ENCODE results near the gene SURF1. TPM values are rescaled to one million over a fixed set of nuclear protein-coding genes. Genes with fewer than 3 reads are reported as not detected.
"Not testable (repeated sequence)": the region's sequence is repeated elsewhere in the genome, so short reads cannot be mapped to it uniquely, and the experiment has no call there.

SURF1 gene
- total RNA-seq, 4 donors from 2014 or later: 14.2 to 66.1 (median 50.2) TPM

GRCh38 chr9:133329306-133330156 is 26.8 kb downstream of the SURF1 start:
- H3K9me3 ChIP-seq, H3K27me3 ChIP-seq, H3K4me3 ChIP-seq, H3K27ac ChIP-seq: not testable (repeated sequence)
- DNase-seq: peak; percentile 66
- 48 to 74% methylated on average over 10 to 21 of the region's 21 CpGs for WGBS, 2 donors (ENCODE audit: low coverage in 1 of 2)
- intact Hi-C loops (cut with DNase I; ENCODE audit: low total_unique reads): loop anchor here (1.0 kb wide), 1 partner anchor 27 kb away; no protein-coding TSS in a partner anchor
- TF ChIP-seq CTCF (IDR thresholded peaks at IDR 0.05): peak; percentile 52 to 87 (median 64)
- Histone ChIP-seq H3K4me1 (peaks cover 11 to 17% (median 15%) of the 10 kb centered on the region in 4 donors), H3K36me3 (peaks cover 0 to 38% (median 20%) of the 10 kb centered on the region in 4 donors)
- in situ Hi-C loops (cut with MboI; ENCODE audit: low pct_ligation_motif_present in 1 of 4, low pct_unique_long_range_greater_than_20kb in 1 of 4, low sequenced_read_pairs in 3 of 4): loop anchor here in 3 of 4 donors (10.0 to 25.0 kb wide), 2 partner anchors 145 to 292 kb away; partner anchors contain the start of gene GTF3C5 (in 1 of the 3)

- Histone ChIP-seq H3K4me1 (peaks cover 0 to 1% (median under 1%) of the 10 kb centered on the region in 4 donors), H3K27ac (no peak overlapping the region), H3K4me3 (no peak overlapping the region), H3K36me3 (peaks cover 0 to 29% (median 13%) of the 10 kb centered on the region in 4 donors), H3K9me3 (no peaks in the 10 kb centered on the region), H3K27me3 (no peaks in the 10 kb centered on the region)
- intact Hi-C loops (cut with DNase I; ENCODE audit: low total_unique reads) (no loop called here), in situ Hi-C loops (cut with MboI; ENCODE audit: low pct_ligation_motif_present in 1 of 4, low pct_unique_long_range_greater_than_20kb in 1 of 4, low sequenced_read_pairs in 3 of 4) (loop anchor here in 3 of 4 donors (10.0 to 25.0 kb wide), 2 partner anchors 143 to 291 kb away; partner anchors contain the start of gene GTF3C5 (in 1 of the 3))
- no peak for TF ChIP-seq POLR2A (IDR thresholded peaks at IDR 0.05)
- no peak for TF ChIP-seq EP300 (IDR thresholded peaks at IDR 0.05; ENCODE audit: low read depth)
- no peak for TF ChIP-seq CTCF (IDR thresholded peaks at IDR 0.05)
- TF ChIP-seq POLR2AphosphoS5 (IDR thresholded peaks at IDR 0.05): no peak
- 83 to 89% methylated on average over 2 to 10 of the region's 10 CpGs for WGBS, 2 donors (ENCODE audit: low coverage in 1 of 2)
- no peak for DNase-seq
These were observed 28.3 kb downstream of the SURF1 start for GRCh38 chr9:133327834-133328484.

- H3K9me3 ChIP-seq; H3K27me3 ChIP-seq; intact Hi-C loops (cut with DNase I; ENCODE audit: low total_unique reads); H3K4me1 ChIP-seq; DNase-seq; H3K27ac ChIP-seq; H3K4me3 ChIP-seq: not testable (repeated sequence)
- WGBS, 2 donors (ENCODE audit: low coverage in 1 of 2): 83 to 93% methylated on average over 1 to 6 of the region's 6 CpGs
- peaks cover 0 to 19% (median 9%) of the 10 kb centered on the region in 4 donors for H3K36me3 ChIP-seq
- in situ Hi-C loops (cut with MboI; ENCODE audit: low pct_ligation_motif_present in 1 of 4, low pct_unique_long_range_greater_than_20kb in 1 of 4, low sequenced_read_pairs in 3 of 4): loop anchor here in 3 of 4 donors (10.0 to 25.0 kb wide), 2 partner anchors 142 to 290 kb away; partner anchors contain the start of gene GTF3C5 (in 1 of the 3)
These were observed 29.3 kb downstream of the SURF1 start for GRCh38 chr9:133327021-133327420.

GRCh38 chr9:133323991-133324703 is 32.1 kb downstream of the SURF1 start:
- intact Hi-C loops (cut with DNase I; ENCODE audit: low total_unique reads): no loop called here

More at GRCh38 chr9:133323991-133324703, 32.1 kb downstream of the SURF1 start:
- in situ Hi-C loops (cut with MboI; ENCODE audit: low pct_ligation_motif_present in 1 of 4, low pct_unique_long_range_greater_than_20kb in 1 of 4, low sequenced_read_pairs in 3 of 4): loop anchor here in 3 of 4 donors (5.0 to 10.0 kb wide), 2 partner anchors 137 to 139 kb away; no protein-coding TSS in a partner anchor
- TF ChIP-seq EP300 (IDR thresholded peaks at IDR 0.05; ENCODE audit: low read depth) (no peak), POLR2AphosphoS5 (IDR thresholded peaks at IDR 0.05) (no peak), CTCF (IDR thresholded peaks at IDR 0.05) (no peak), POLR2A (IDR thresholded peaks at IDR 0.05) (no peak)
- Histone ChIP-seq H3K27ac (no peak overlapping the region), H3K36me3 (no peaks in the 10 kb centered on the region), H3K27me3 (no peaks in the 10 kb centered on the region), H3K4me3 (no peak overlapping the region), H3K4me1 (no peaks in the 10 kb centered on the region), H3K9me3 (no peaks in the 10 kb centered on the region)
- no peak for DNase-seq
- 83 to 85% methylated on average over 6 to 13 of the region's 13 CpGs for WGBS, 2 donors (ENCODE audit: low coverage in 1 of 2)
